Measurements from ENCODE around the gene CSAG3.
"Not testable (repeated sequence)": the region's sequence is repeated elsewhere in the genome, so short reads cannot be mapped to it uniquely, and the experiment has no call there.

CSAG3 gene

GRCh38 chrX:152758918-152759317 is at the start of gene CSAG3:
Gene CSAG3 (plus strand): TSS chrX:152759218.
- DNase-seq (ENCODE audit: low spot score), result not testable (repeated sequence)

- not testable (repeated sequence) for DNase-seq (ENCODE audit: low spot score)
Measured at GRCh38 chrX:152713195-152713594, 45.8 kb upstream of the CSAG3 start.

GRCh38 chrX:152713815-152714787 is 44.9 kb upstream of the CSAG3 start, which contains the start of gene MAGEA2B:
Gene MAGEA2B (plus strand): TSS chrX:152714628. CDS start chrX:152717107, 2,479 bp downstream.
- not testable (repeated sequence) for DNase-seq (ENCODE audit: low spot score)

GRCh38 chrX:152725409-152725808 is 33.6 kb upstream of the CSAG3 start:
- DNase-seq (ENCODE audit: low spot score), result no peak

GRCh38 chrX:152733261-152733975 is 25.6 kb upstream of the CSAG3 start, which contains the start of the genes CSAG1 and MAGEA12:
Gene CSAG1 (minus strand): TSS chrX:152733721. CDS start chrX:152732460, 1,261 bp downstream.
Gene MAGEA12 (plus strand): TSS chrX:152733757. CDS start chrX:152736162, 2,405 bp downstream.
- no peak for DNase-seq (ENCODE audit: low spot score)

- not testable (repeated sequence) for DNase-seq (ENCODE audit: low spot score)
Measured at GRCh38 chrX:152734143-152734858, 24.7 kb upstream of the CSAG3 start.

- DNase-seq (ENCODE audit: low spot score), result no peak
Measured at GRCh38 chrX:152735101-152735500, 23.9 kb upstream of the CSAG3 start.

- DNase-seq (ENCODE audit: low spot score), result no peak
Measured at GRCh38 chrX:152735860-152736511, 23.0 kb upstream of the CSAG3 start.

GRCh38 chrX:152736528-152736927 is 22.5 kb upstream of the CSAG3 start:
- DNase-seq (ENCODE audit: low spot score), result not testable (repeated sequence)

GRCh38 chrX:152738560-152738959 is 20.5 kb upstream of the CSAG3 start:
- DNase-seq (ENCODE audit: low spot score), result no peak

GRCh38 chrX:152753686-152754650 is 5.0 kb upstream of the CSAG3 start, which contains the start of gene MAGEA2:
Gene MAGEA2 (minus strand): TSS chrX:152753842. CDS start chrX:152751363, 2,479 bp downstream.
- DNase-seq (ENCODE audit: low spot score), result not testable (repeated sequence)

- not testable (repeated sequence) for DNase-seq (ENCODE audit: low spot score)
Measured at GRCh38 chrX:152754871-152755270, 4.1 kb upstream of the CSAG3 start.

- not testable (repeated sequence) for DNase-seq (ENCODE audit: low spot score)
Measured at GRCh38 chrX:152759544-152759943, 526 bp downstream of the CSAG3 start.

- not testable (repeated sequence) for DNase-seq (ENCODE audit: low spot score)
Measured at GRCh38 chrX:152761582-152761981, 2.6 kb downstream of the CSAG3 start.

- not testable (repeated sequence) for DNase-seq (ENCODE audit: low spot score)
Measured at GRCh38 chrX:152766562-152766961, 7.5 kb downstream of the CSAG3 start.

GRCh38 chrX:152769549-152770289 is 10.7 kb downstream of the CSAG3 start, which contains the start of gene MAGEA6:
Gene MAGEA6 (minus strand): TSS chrX:152769689. CDS start chrX:152767650, 2,039 bp downstream.
- not testable (repeated sequence) for DNase-seq (ENCODE audit: low spot score)

GRCh38 chrX:152787062-152787461 is 28.0 kb downstream of the CSAG3 start:
- DNase-seq (ENCODE audit: low spot score), result not testable (repeated sequence)

- no peak for DNase-seq (ENCODE audit: low spot score)
Measured at GRCh38 chrX:152798945-152799344, 39.9 kb downstream of the CSAG3 start.

- no peak for DNase-seq (ENCODE audit: low spot score)
Measured at GRCh38 chrX:152806035-152806434, 47.0 kb downstream of the CSAG3 start.
